ENCODE results near the gene VGLL2. TPM values are rescaled to one million over a fixed set of nuclear protein-coding genes. Genes with fewer than 3 reads are reported as not detected.

The VGLL2 gene
- total RNA-seq, 1 experiment from 2014 or later, result not detected

DNA sequence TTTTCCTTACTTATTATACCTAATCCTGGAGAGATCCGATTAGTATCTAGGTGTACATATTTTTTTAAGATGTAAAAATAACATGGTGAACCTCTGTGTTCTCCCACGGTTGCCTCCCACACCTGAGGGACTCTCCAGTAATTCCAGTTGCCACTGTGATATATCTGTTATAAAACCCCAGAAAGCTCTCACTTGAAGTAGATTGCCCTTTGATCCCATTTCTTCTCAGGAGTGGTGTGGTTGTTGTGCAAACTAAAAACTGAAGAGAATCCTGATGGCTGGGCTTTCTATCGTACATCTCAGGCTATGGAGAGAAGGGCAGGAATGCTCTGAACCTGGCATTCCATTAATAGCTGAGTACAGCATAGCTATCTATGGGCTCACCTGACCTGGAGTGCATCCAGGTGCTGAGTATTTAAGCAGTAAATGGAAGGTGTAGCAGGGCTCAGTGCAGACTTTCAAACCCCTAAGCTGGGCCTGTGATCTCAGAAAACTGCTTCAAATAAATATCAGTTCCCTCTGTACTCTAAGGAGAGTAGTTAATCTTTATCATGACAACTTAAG, 41.0 kb downstream of the VGLL2 start (continued):
- TF ChIP-seq, protein P1, sequence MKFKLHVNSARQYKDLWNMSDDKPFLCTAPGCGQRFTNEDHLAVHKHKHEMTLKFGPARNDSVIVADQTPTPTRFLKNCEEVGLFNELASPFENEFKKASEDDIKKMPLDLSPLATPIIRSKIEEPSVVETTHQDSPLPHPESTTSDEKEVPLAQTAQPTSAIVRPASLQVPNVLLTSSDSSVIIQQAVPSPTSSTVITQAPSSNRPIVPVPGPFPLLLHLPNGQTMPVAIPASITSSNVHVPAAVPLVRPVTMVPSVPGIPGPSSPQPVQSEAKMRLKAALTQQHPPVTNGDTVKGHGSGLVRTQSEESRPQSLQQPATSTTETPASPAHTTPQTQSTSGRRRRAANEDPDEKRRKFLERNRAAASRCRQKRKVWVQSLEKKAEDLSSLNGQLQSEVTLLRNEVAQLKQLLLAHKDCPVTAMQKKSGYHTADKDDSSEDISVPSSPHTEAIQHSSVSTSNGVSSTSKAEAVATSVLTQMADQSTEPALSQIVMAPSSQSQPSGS (CRISPR knock-in tag; IDR thresholded peaks at IDR 0.05; ENCODE audit: borderline replicate concordance, low read depth), result no peak

DNA sequence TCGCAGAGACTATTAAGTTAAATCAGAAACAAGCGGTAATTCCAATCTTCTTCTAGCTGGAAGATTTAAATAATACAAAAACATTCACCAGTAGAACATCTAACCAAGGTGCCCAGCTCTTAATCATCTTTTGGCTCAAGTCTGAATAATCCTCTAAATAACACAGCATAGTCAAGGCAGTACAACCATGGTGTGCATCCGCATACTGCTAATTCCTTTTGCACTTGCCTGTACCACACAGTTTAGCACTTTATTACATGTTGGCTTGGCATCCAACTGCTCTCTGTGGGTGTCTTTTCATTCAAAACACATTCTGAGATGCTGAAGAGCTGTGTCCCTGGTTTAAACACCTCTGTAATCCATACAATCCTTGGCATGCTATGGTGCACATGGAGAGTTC, 42.3 kb downstream of the VGLL2 start:
- TF ChIP-seq CREB1 (CRISPR knock-in tag; IDR thresholded peaks at IDR 0.05), result no peak
- TF ChIP-seq ZNF263 (CRISPR knock-in tag; IDR thresholded peaks at IDR 0.05; ENCODE audit: low read depth), result no peak
- no peak for TF ChIP-seq NR2C2 (CRISPR knock-in tag; IDR thresholded peaks at IDR 0.05)
- TF ChIP-seq ATF1 (CRISPR knock-in tag; IDR thresholded peaks at IDR 0.05), result no peak
- Mint-ChIP-seq H3K36me3 (no peaks in the 10 kb centered on the region), H3K27me3 (ENCODE audit: low read depth) (no peaks in the 10 kb centered on the region), H3K4me3 (no peak overlapping the region), H3K4me1 (peaks cover 8% of the 10 kb centered on the region; the same call in 1 of the 2 replicates), H3K27ac (no peak overlapping the region), H3K9me3 (no peaks in the 10 kb centered on the region)
- DNase-seq (ENCODE audit: low spot score) (no peak), ATAC-seq (no peak)
- ChIA-PET POLR2A (no interaction called here), CTCF (no interaction called here)

DNA sequence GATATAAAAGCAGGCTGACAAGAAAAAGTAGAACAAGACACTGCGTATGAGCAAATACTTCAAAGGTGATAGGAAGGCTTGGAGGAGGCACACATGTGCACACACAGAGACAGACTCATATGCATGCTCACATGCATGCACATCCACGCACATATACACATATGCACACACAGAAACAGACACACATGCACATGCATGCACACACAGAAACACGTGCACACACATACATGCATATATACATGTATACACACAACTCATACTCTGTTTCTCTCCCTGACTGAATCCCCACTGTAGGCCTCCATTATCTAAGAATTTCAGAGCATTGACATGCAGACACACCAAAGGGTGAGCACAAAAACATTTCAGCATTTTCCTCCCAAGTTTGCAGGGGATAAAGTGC, 43.7 kb downstream of the VGLL2 start:
- ATAC-seq, result no peak
- TF ChIP-seq ATF1 (CRISPR knock-in tag; IDR thresholded peaks at IDR 0.05) (no peak), TEAD4 (CRISPR knock-in tag; IDR thresholded peaks at IDR 0.05) (no peak), ZNF138 (CRISPR knock-in tag; conservative IDR thresholded peaks at IDR 0.05) (no peak), TEAD1 (CRISPR knock-in tag; IDR thresholded peaks at IDR 0.05) (no peak), SP1 (CRISPR knock-in tag; conservative IDR thresholded peaks at IDR 0.05) (no peak)
- TF ChIP-seq, protein P2, sequence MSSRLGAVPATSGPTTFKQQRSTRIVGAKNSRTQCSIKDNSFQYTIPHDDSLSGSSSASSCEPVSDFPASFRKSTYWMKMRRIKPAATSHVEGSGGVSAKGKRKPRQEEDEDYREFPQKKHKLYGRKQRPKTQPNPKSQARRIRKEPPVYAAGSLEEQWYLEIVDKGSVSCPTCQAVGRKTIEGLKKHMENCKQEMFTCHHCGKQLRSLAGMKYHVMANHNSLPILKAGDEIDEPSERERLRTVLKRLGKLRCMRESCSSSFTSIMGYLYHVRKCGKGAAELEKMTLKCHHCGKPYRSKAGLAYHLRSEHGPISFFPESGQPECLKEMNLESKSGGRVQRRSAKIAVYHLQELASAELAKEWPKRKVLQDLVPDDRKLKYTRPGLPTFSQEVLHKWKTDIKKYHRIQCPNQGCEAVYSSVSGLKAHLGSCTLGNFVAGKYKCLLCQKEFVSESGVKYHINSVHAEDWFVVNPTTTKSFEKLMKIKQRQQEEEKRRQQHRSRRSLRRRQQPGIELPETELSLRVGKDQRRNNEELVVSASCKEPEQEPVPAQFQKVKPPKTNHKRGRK (CRISPR knock-in tag; IDR thresholded peaks at IDR 0.05; ENCODE audit: borderline replicate concordance), result no peak
- TF ChIP-seq, protein P3, sequence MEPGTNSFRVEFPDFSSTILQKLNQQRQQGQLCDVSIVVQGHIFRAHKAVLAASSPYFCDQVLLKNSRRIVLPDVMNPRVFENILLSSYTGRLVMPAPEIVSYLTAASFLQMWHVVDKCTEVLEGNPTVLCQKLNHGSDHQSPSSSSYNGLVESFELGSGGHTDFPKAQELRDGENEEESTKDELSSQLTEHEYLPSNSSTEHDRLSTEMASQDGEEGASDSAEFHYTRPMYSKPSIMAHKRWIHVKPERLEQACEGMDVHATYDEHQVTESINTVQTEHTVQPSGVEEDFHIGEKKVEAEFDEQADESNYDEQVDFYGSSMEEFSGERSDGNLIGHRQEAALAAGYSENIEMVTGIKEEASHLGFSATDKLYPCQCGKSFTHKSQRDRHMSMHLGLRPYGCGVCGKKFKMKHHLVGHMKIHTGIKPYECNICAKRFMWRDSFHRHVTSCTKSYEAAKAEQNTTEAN (CRISPR knock-in tag; IDR thresholded peaks at IDR 0.05), result no peak
- TF ChIP-seq, protein P4, sequence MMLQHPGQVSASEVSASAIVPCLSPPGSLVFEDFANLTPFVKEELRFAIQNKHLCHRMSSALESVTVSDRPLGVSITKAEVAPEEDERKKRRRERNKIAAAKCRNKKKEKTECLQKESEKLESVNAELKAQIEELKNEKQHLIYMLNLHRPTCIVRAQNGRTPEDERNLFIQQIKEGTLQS (CRISPR knock-in tag; conservative IDR thresholded peaks at IDR 0.05), result no peak
- TF ChIP-seq, protein P5, sequence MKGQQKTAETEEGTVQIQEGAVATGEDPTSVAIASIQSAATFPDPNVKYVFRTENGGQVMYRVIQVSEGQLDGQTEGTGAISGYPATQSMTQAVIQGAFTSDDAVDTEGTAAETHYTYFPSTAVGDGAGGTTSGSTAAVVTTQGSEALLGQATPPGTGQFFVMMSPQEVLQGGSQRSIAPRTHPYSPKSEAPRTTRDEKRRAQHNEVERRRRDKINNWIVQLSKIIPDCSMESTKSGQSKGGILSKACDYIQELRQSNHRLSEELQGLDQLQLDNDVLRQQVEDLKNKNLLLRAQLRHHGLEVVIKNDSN (CRISPR knock-in tag; IDR thresholded peaks at IDR 0.05), result no peak
- no peak overlapping the region for H3K4me3 Mint-ChIP-seq
- no peaks in the 10 kb centered on the region for H3K36me3 Mint-ChIP-seq
- ChIA-PET POLR2A (no interaction called here), CTCF (no interaction called here)
- no peaks in the 10 kb centered on the region for H3K9me3 Mint-ChIP-seq
- no peaks in the 10 kb centered on the region for H3K27me3 Mint-ChIP-seq (ENCODE audit: low read depth)
- DNase-seq (ENCODE audit: low spot score), result no peak
- peaks cover 8% of the 10 kb centered on the region; the same call in 1 of the 2 replicates for H3K4me1 Mint-ChIP-seq
- H3K27ac Mint-ChIP-seq, result no peak overlapping the region

DNA sequence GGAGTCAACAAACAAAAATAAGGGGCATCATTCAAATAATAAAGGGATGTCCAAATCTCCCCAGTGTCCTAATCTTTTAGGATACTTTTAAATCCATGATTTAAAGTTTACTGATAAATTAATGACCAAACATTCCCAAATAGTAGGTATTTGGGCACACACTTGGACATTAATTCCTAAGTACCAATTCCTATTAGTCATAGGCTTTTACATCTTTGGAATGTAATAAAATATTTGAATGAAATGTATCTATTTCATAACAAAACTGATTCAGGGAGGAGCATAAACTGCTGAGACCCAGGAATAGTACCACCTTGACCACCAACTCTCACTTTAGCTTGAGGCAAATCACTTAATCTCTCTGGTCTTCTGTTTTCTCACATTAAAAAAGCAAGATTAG, 44.3 kb downstream of the VGLL2 start:
- no peaks in the 10 kb centered on the region for H3K9me3 Mint-ChIP-seq
- ChIA-PET CTCF (no interaction called here), POLR2A (no interaction called here)
- DNase-seq (ENCODE audit: low spot score) (no peak), ATAC-seq (no peak)
- H3K36me3 Mint-ChIP-seq, result no peaks in the 10 kb centered on the region
- peaks cover 8% of the 10 kb centered on the region; the same call in 1 of the 2 replicates for H3K4me1 Mint-ChIP-seq
- H3K27me3 Mint-ChIP-seq (ENCODE audit: low read depth), result no peaks in the 10 kb centered on the region; the same call in 1 of the 2 replicates
- H3K27ac Mint-ChIP-seq, result no peak overlapping the region
- no peak overlapping the region for H3K4me3 Mint-ChIP-seq
- no peak for TF ChIP-seq CBFB (CRISPR knock-in tag; IDR thresholded peaks at IDR 0.05; ENCODE audit: low read depth)
- TF ChIP-seq GABPB1 (CRISPR knock-in tag; IDR thresholded peaks at IDR 0.05), result no peak
- no peak for TF ChIP-seq SOX15 (CRISPR knock-in tag; IDR thresholded peaks at IDR 0.05)
- TF ChIP-seq, protein P6, sequence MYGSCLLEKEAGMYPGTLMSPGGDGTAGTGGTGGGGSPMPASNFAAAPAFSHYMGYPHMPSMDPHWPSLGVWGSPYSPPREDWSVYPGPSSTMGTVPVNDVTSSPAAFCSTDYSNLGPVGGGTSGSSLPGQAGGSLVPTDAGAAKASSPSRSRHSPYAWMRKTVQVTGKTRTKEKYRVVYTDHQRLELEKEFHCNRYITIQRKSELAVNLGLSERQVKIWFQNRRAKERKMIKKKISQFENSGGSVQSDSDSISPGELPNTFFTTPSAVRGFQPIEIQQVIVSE (CRISPR knock-in tag; IDR thresholded peaks at IDR 0.05; ENCODE audit: borderline replicate concordance), result no peak
- TF ChIP-seq, protein P2 (CRISPR knock-in tag; IDR thresholded peaks at IDR 0.05; ENCODE audit: borderline replicate concordance), result no peak
- TF ChIP-seq, protein P7, sequence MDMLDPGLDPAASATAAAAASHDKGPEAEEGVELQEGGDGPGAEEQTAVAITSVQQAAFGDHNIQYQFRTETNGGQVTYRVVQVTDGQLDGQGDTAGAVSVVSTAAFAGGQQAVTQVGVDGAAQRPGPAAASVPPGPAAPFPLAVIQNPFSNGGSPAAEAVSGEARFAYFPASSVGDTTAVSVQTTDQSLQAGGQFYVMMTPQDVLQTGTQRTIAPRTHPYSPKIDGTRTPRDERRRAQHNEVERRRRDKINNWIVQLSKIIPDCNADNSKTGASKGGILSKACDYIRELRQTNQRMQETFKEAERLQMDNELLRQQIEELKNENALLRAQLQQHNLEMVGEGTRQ (CRISPR knock-in tag; IDR thresholded peaks at IDR 0.05), result no peak

All from WTC11 (cell line).